B cell (primary cell): ENCODE measurements around the gene RNF224. TPM values are rescaled to one million over a fixed set of nuclear protein-coding genes. Genes with fewer than 3 reads are reported as not detected.

Experiments
- ATAC-seq: fragments of 200-7000 bp; cut with Tn5 transposase; one replicate; pipeline ENCODE4 v1.10.0; 2021; ENCODE audit warnings: low read depth, mild to moderate bottlenecking, moderate number of reproducible peaks, moderate library complexity
- CTCF ChIA-PET: fragments of 350-600 bp; sonication (Branson Sonifier 250); formaldehyde crosslinking; loops from one replicate; lab custom pipeline; 2021; ENCODE audit warnings: antibody characterized with exemption, inconsistent platforms; lab: Charles Lee
- POLR2A ChIA-PET: fragments of 350-600 bp; sonication (Branson Sonifier 250); formaldehyde crosslinking; loops from one replicate; lab custom pipeline; 2021; ENCODE audit warnings: antibody characterized with exemption; lab: Charles Lee
- DNase-seq: peaks from one replicate; pipeline ENCODE4 v3.0.0; 2013
- H2AFZ ChIP-seq: 2 replicates; pipeline ENCODE4 v1.6.1; 2012; ENCODE audit warnings: mild to moderate bottlenecking, low read depth, low read length; ENCODE audit not compliant: insufficient read depth, poor library complexity, severe bottlenecking
- H3K27ac ChIP-seq, 2 donors: 1 replicate in 1 of 2; 2 replicates in 1 of 2; pipeline ENCODE4 v1.5.1; 2012 to 2013; ENCODE audit warnings: low read length in 2 of 2, mild to moderate bottlenecking in 2 of 2, moderate library complexity in 1 of 2
- H3K27me3 ChIP-seq, 4 experiments: fragments of 200-600 bp in 1 of 4; sonication (generic) in 1 of 4; replicated peaks in 1 of 4; 1 replicate in 2 of 4; 2 replicates in 2 of 4; pipeline versions ENCODE4 v1.6.1 to v1.7.0; 2013 to 2016; ENCODE audit warnings: low read length in 3 of 4, mild to moderate bottlenecking in 2 of 4, mixed read lengths in 1 of 4, moderate library complexity in 1 of 4; ENCODE audit not compliant: insufficient read depth in 4 of 4, control insufficient read depth in 3 of 4; ENCODE audit errors: control extremely low read depth in 1 of 4
- H3K36me3 ChIP-seq, 2 experiments: replicated peaks in 1 of 2; 1 replicate in 1 of 2; 2 replicates in 1 of 2; pipeline versions ENCODE4 v1.6.1 to v1.7.1; 2013; ENCODE audit warnings: low read length in 1 of 2; ENCODE audit not compliant: insufficient read depth in 2 of 2, control insufficient read depth in 1 of 2; ENCODE audit errors: control extremely low read depth in 1 of 2, extremely low read depth in 1 of 2
- H3K4me1 ChIP-seq, 2 donors: fragments of 200-600 bp in 1 of 2; sonication (generic) in 1 of 2; 1 replicate in 1 of 2; 2 replicates in 1 of 2; pipeline versions ENCODE4 v1.5.1 to v1.6.1; 2013 to 2017; ENCODE audit warnings: low read length in 2 of 2; ENCODE audit not compliant: control insufficient read depth in 2 of 2, insufficient read depth in 2 of 2
- H3K4me2 ChIP-seq: replicated peaks from 2 replicates; pipeline ENCODE3; 2012; ENCODE audit warnings: mild to moderate bottlenecking, low read depth, low read length; ENCODE audit not compliant: poor library complexity, severe bottlenecking
- H3K4me3 ChIP-seq, 5 experiments: fragments of 200-600 bp in 1 of 5; sonication (generic) in 1 of 5; 1 replicate in 3 of 5; 2 replicates in 2 of 5; pipeline versions ENCODE4 v1.5.1 to v1.7.0; 2011 to 2016; ENCODE audit warnings: low read length in 4 of 5, mild to moderate bottlenecking in 4 of 5, low read depth in 2 of 5, control low read depth in 1 of 5, moderate library complexity in 1 of 5; ENCODE audit not compliant: insufficient read depth in 1 of 5; ENCODE audit errors: control extremely low read depth in 1 of 5, extremely low read depth in 1 of 5
- H3K79me2 ChIP-seq: fragments of 200-600 bp; sonication (generic); one replicate; pipeline ENCODE4 v1.6.0; 2016; ENCODE audit warnings: low read length; ENCODE audit not compliant: control insufficient read depth, insufficient read depth
- H3K9ac ChIP-seq: fragments of 200-600 bp; sonication (generic); 2 replicates; pipeline ENCODE4 v1.6.1; 2017; ENCODE audit warnings: mild to moderate bottlenecking, low read length, moderate library complexity
- H3K9me3 ChIP-seq, 3 donors: one replicate each; pipeline versions ENCODE4 v1.6.1 to v1.7.1; 2013; ENCODE audit warnings: low read length in 2 of 3; ENCODE audit not compliant: control insufficient read depth in 2 of 3, insufficient read depth in 1 of 3; ENCODE audit errors: control extremely low read depth in 1 of 3
- H4K20me1 ChIP-seq: 2 replicates; pipeline ENCODE4 v1.6.0; 2012; ENCODE audit warnings: mild to moderate bottlenecking, low read length; ENCODE audit not compliant: insufficient read depth, control insufficient read depth, poor library complexity, severe bottlenecking
- H3K27ac Mint-ChIP-seq: one replicate; pipeline ENCODE4 v1.8.0; 2021; ENCODE audit warnings: mixed read lengths
- H3K27me3 Mint-ChIP-seq: one replicate; pipeline ENCODE4 v1.8.0; 2021; ENCODE audit warnings: mixed read lengths
- H3K4me1 Mint-ChIP-seq: one replicate; pipeline ENCODE4 v1.8.0; 2021; ENCODE audit warnings: mixed read lengths
- H3K4me3 Mint-ChIP-seq: one replicate; pipeline ENCODE4 v1.8.0; 2021; ENCODE audit warnings: mixed read lengths
- H3K9me3 Mint-ChIP-seq: one replicate; pipeline ENCODE4 v1.8.0; 2022; ENCODE audit warnings: mixed read lengths; ENCODE audit not compliant: insufficient read depth
- CTCF ChIP-seq: fragments of 200-600 bp; IDR thresholded peaks from one replicate; pipeline ENCODE4 v1.8.0; 2022; ENCODE audit warnings: antibody characterized with exemption, mild to moderate bottlenecking
- EZH2 ChIP-seq: IDR thresholded peaks from 2 replicates; pipeline ENCODE4 v1.6.1; 2012; ENCODE audit warnings: borderline replicate concordance, low read depth, mild to moderate bottlenecking, moderate library complexity, low read length; ENCODE audit not compliant: insufficient read depth, poor library complexity, severe bottlenecking
- WGBS: methylation state at CpG from one replicate; pipeline ENCODE4 v1.1.5; 2013; ENCODE audit warnings: missing lambda C conversion rate; ENCODE audit not compliant: insufficient coverage; 5-methylcytosine and 5-hydroxymethylcytosine counted together
- intact Hi-C: fragments of 100-400 bp; cut with micrococcal nuclease; formaldehyde crosslinking; loops from one replicate; pipeline ENCODE4 v1.10.0; 2022
- polyA plus RNA-seq: library from polyadenylated mRNA; depleted of rRNA; stranded (reverse); fragments of >200 nt; gene quantifications from 2 replicates; pipeline ENCODE4 v1.2.3, GENCODE V29; 2012
- total RNA-seq, 2 donors: library from RNA; stranded (reverse); fragments of 120-200 nt in 1 of 2; gene quantifications; 1 replicate in 1 of 2; 2 replicates in 1 of 2; pipeline versions ENCODE4 v1.2.3 to v1.2.4, GENCODE V29; 2013 to 2022

The RNF224 gene
- total and polyA plus RNA-seq, 2 donors (not counting 1 experiment from before 2014, with no cell fraction given) = not detected

- peaks cover 31 to 37% of the 10 kb centered on the region in 2 donors for H3K4me1 ChIP-seq
- DNase-seq (no peak), ATAC-seq (no peak)
- H3K9ac ChIP-seq = no peak overlapping the region
- no peak overlapping the region for H3K4me3 ChIP-seq
- no peak overlapping the region for H3K27ac Mint-ChIP-seq
- H3K4me1 Mint-ChIP-seq = peaks cover 26% of the 10 kb centered on the region
- no peak overlapping the region for H3K27ac ChIP-seq
- no peaks in the 10 kb centered on the region for H3K9me3 Mint-ChIP-seq
- peaks cover 3% of the 10 kb centered on the region for H3K27me3 Mint-ChIP-seq
- peaks cover 0 to 30% (median 2%) of the 10 kb centered on the region in 4 experiments for H3K27me3 ChIP-seq
- intact Hi-C loops = no loop called here
- ChIA-PET CTCF (no interaction called here), POLR2A (no interaction called here)
- H3K9me3 ChIP-seq = peaks cover 0 to 3% (median 0%) of the 10 kb centered on the region in 3 donors
- 95% methylated on average over 24 of the region's 24 CpGs for WGBS
- H3K36me3 ChIP-seq = no peaks in the 10 kb centered on the region
- H2AFZ ChIP-seq = no peak overlapping the region
- TF ChIP-seq CTCF = no peak
- no peak for TF ChIP-seq EZH2
- no peak overlapping the region for H3K4me2 ChIP-seq
- peaks cover 9% of the 10 kb centered on the region for H3K79me2 ChIP-seq
- H3K4me3 Mint-ChIP-seq = no peak overlapping the region
- peaks cover under 1% of the 10 kb centered on the region for H4K20me1 ChIP-seq
These were observed 5.2 kb downstream of the RNF224 start for GRCh38 chr9:137232510-137232909.

- ChIA-PET CTCF (no interaction called here), POLR2A (interaction anchor here (0.6 kb wide), 1 partner anchor 501 kb away, joined by 5 read pairs; no protein-coding TSS in a partner anchor)
- Histone ChIP-seq H3K36me3 (no peaks in the 10 kb centered on the region), H3K4me3 (no peak overlapping the region), H3K9me3 (peaks cover 0 to 3% (median 0%) of the 10 kb centered on the region in 3 donors), H4K20me1 (peaks cover 9% of the 10 kb centered on the region), H2AFZ (no peak overlapping the region), H3K27ac (no peak overlapping the region), H3K4me2 (no peak overlapping the region), H3K27me3 (peaks cover 0 to 26% (median 2%) of the 10 kb centered on the region in 4 experiments), H3K9ac (no peak overlapping the region), H3K4me1 (peaks cover 30 to 44% of the 10 kb centered on the region in 2 donors), H3K79me2 (peaks cover 17% of the 10 kb centered on the region)
- Mint-ChIP-seq H3K4me1 (peaks cover 28% of the 10 kb centered on the region), H3K27me3 (no peaks in the 10 kb centered on the region), H3K4me3 (no peak overlapping the region), H3K9me3 (no peaks in the 10 kb centered on the region), H3K27ac (no peak overlapping the region)
- DNase-seq = no peak
- intact Hi-C loops = no loop called here
- no peak for ATAC-seq
- WGBS = 83% methylated on average over 35 of the region's 40 CpGs
- no peak for TF ChIP-seq CTCF
- no peak for TF ChIP-seq EZH2
These were observed 6.1 kb downstream of the RNF224 start for GRCh38 chr9:137233143-137233980.
